PC-9 (cell line): ENCODE data around the gene BICC1.

Experiments used
- EZH2 ChIP-seq: fragments of 200-600 bp; sonication (generic); IDR thresholded peaks from 2 replicates; pipeline ENCODE4 v1.8.0; 2017; ENCODE audit warnings: antibody characterized with exemption, low read depth
- TF ChIP-seq, protein P1 (sequence below): fragments of 200-600 bp; sonication (generic); conservative IDR thresholded peaks from 2 replicates; pipeline ENCODE4 v1.6.1; 2017; ENCODE audit warnings: mixed run types, antibody characterized with exemption, mild to moderate bottlenecking, moderate library complexity

DNA sequence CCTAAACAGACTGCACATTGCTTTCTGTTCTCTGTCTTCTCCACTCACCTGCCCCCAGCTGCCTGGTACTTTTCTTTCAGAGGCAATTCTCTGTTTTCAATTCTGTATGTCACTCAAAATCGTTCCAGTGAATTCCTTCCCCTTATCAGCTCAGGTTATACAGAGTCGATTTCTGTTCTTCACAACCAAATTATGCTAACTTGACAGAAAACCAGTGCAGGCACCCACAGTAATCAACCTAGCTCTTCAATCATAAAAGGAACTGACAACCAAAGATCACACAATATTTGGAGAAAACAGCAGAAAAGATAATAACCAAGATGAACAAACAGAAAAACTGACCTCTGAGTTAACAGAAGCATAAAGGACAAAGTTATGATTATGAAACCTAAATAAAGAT is 360.5 kb downstream of the BICC1 start:
- TF ChIP-seq EZH2, result no peak
- TF ChIP-seq, protein P1, sequence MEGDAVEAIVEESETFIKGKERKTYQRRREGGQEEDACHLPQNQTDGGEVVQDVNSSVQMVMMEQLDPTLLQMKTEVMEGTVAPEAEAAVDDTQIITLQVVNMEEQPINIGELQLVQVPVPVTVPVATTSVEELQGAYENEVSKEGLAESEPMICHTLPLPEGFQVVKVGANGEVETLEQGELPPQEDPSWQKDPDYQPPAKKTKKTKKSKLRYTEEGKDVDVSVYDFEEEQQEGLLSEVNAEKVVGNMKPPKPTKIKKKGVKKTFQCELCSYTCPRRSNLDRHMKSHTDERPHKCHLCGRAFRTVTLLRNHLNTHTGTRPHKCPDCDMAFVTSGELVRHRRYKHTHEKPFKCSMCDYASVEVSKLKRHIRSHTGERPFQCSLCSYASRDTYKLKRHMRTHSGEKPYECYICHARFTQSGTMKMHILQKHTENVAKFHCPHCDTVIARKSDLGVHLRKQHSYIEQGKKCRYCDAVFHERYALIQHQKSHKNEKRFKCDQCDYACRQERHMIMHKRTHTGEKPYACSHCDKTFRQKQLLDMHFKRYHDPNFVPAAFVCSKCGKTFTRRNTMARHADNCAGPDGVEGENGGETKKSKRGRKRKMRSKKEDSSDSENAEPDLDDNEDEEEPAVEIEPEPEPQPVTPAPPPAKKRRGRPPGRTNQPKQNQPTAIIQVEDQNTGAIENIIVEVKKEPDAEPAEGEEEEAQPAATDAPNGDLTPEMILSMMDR, result no peak
